ENCODE measurements around the gene KCND1. TPM values are rescaled to one million over a fixed set of nuclear protein-coding genes. Genes with fewer than 3 reads are reported as not detected.

Gene KCND1
- total and polyA plus RNA-seq, 10 of the 15 experiments (the other 5 are each of a cell fraction or from before 2014, with no cell fraction given) = 0.02 to 1.0 (median 0.39) TPM

DNA sequence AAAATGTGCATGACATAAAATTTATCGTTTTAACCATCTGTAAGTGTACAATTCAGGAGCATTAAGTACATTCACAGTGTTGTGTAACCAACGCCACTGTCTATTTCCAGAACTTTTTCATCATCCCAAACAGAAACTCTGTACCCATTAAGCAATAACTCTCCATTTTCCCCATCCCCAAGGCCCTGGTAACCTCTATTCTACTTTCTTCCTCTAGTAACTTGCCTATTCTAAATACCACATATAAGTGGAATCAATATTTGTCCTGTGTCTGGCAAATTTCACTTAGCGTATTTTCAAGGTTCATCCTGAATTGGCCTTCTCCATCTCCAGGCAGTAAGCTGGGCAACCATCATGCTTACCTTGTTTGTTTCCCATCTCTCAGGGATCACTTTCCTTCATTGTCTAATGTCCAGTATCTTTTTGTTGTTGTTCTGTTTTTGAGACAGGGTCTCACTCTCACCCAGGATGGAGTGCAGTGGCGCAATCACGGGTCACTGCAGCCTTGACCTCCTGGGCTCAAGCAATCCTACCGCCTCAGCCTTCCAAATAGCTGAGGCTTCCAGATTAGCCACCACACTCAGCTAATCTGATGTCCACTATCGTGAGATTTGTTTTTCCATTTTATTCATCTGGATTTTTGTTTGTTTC lies 48.1 kb upstream of the KCND1 start:
- no peaks in the 10 kb centered on the region; the same call in 1 of the 2 replicates for H3K4me1 ChIP-seq (ENCODE audit: control insufficient read depth, insufficient read depth, low read length)
- ATAC-seq (no peak), FAIRE-seq (no peak), DNase-seq (ENCODE audit: low read depth, low spot score) (no peak)
- H2AFZ ChIP-seq (ENCODE audit: control insufficient read depth, low read depth, low read length) = no peak overlapping the region
- H3K27me3 ChIP-seq (replicated peaks in 1 of 2; ENCODE audit: control insufficient read depth in 2 of 2, insufficient read depth in 2 of 2, low read length in 1 of 2) = no peaks in the 10 kb centered on the region
- no peaks in the 10 kb centered on the region for H3K79me2 ChIP-seq (ENCODE audit: control insufficient read depth, insufficient read depth, low read length)
- H3K36me3 ChIP-seq (ENCODE audit: control insufficient read depth in 2 of 2, insufficient read depth in 2 of 2, low read length in 1 of 2) = no peaks in the 10 kb centered on the region
- WGBS (ENCODE audit: insufficient coverage, insufficient replicate concordance, low lambda C conversion rate, missing lambda C conversion rate) = 71% methylated on average over 7 of the region's 7 CpGs
- no peaks in the 10 kb centered on the region for H4K20me1 ChIP-seq (ENCODE audit: control insufficient read depth, insufficient read depth)
- ChIA-PET SMC1A (ENCODE audit: uncharacterized antibody, unreplicated experiment) (no interaction called here), POLR2A (interaction anchor here (0.6 kb wide), 2 partner anchors 22 to 66 kb away, joined by 3 read pairs; no protein-coding TSS in a partner anchor), RAD21 (ENCODE audit: unreplicated experiment) (no interaction called here), CTCF (no interaction called here)
- no peak overlapping the region for H3K4me3 ChIP-seq
- no peaks in the 10 kb centered on the region; the same call in 2 of the 3 replicates for H3K9me3 ChIP-seq (replicated peaks; ENCODE audit: control insufficient read depth, insufficient read depth, low read length)
- in situ Hi-C loops (cut with MboI) = no loop called here
- intact Hi-C loops (cut with micrococcal nuclease; ENCODE audit: unreplicated experiment) = no loop called here
- H3K27ac ChIP-seq (ENCODE audit: control insufficient read depth, insufficient read depth) = no peak overlapping the region
- H3K9ac ChIP-seq (ENCODE audit: control insufficient read depth, insufficient read depth, low read length) = no peak overlapping the region
- no TSS peak for BruUV-seq (replicated peaks)
- H3K4me2 ChIP-seq (ENCODE audit: control insufficient read depth, insufficient read depth) = no peak overlapping the region
- no peak for TF ChIP-seq ZBTB11 (CRISPR knock-in tag; IDR thresholded peaks at IDR 0.05)
- no peak for TF ChIP-seq EZH2 (IDR thresholded peaks at IDR 0.05; ENCODE audit: borderline replicate concordance, control insufficient read depth, low read depth, low read length)
- TF ChIP-seq YBX1 (IDR thresholded peaks at IDR 0.05) = no peak
- no peak for TF ChIP-seq NFXL1 (IDR thresholded peaks at IDR 0.05; ENCODE audit: borderline replicate concordance)
- no peak for TF ChIP-seq NFIC (IDR thresholded peaks at IDR 0.05; ENCODE audit: low read depth, low read length)
- TF ChIP-seq SIX5 (IDR thresholded peaks at IDR 0.05; ENCODE audit: low read depth, low read length, severe bottlenecking) = no peak
- TF ChIP-seq EED (IDR thresholded peaks at IDR 0.05; ENCODE audit: low read depth) = no peak
- TF ChIP-seq NR2F1 (conservative IDR thresholded peaks at IDR 0.05) = no peak
- no peak for TF ChIP-seq ATF7 (IDR thresholded peaks at IDR 0.05; ENCODE audit: low read depth)
- no peak for TF ChIP-seq ZBTB33 (IDR thresholded peaks at IDR 0.05)
- TF ChIP-seq ELK1 (IDR thresholded peaks at IDR 0.05; ENCODE audit: low read depth, low read length) = no peak
- no peak for TF ChIP-seq KLF5 (IDR thresholded peaks at IDR 0.05; ENCODE audit: partially characterized antibody)
- no peak for TF ChIP-seq ZBTB4 (CRISPR knock-in tag; IDR thresholded peaks at IDR 0.05)

Measured in GM12878 (cell line).